Epidermal melanocyte (primary cell): ENCODE data around the gene GRIK4.
A peak's percentile ranks its signal among the peaks of the same experiment; 100 is the strongest.
"Not testable (repeated sequence)": the region's sequence is repeated elsewhere in the genome, so short reads cannot be mapped to it uniquely, and the experiment has no call there.

Experiments
- DNase-seq: peaks from one replicate; pipeline ENCODE4 v3.0.0; 2011; ENCODE audit warnings: low spot score; ENCODE audit not compliant: insufficient read length

Gene GRIK4

DNA sequence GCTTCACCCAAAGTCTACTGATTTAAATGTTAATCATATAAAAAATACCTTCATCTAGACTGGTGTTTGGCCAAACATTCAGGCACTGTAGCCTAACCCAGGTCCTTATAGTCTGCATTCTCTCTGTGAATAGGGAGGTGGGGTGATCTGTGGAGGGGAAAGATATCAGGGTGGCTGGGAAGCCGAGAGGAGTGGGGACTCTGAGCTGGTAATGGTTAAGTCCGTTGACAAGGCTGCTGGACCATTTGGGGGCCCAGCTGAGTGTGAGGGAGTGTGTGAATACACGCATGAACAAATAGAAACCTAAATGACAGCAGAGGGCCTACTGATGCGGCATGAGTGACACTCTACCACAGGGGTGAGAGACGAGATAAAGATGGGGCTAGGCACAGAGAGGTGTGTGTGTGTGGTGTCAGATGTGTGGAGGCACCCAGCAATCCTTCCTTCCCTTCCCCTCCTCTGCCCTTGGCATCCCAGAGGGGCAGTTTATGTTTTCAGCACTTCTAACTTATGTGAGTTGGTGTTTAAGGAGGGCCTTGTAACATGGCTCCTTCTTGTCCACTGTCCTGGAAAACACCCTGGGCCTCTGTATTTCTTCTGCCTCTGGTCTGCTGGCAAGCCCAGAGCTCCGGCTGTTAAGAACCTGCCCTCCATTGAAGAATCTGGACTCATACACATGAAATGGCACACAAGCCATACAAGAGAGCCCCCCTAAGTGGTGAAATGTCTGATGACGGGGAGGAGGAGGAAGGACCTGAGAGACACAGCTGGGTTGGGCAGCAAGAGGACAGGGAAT lies 263.2 kb downstream of the GRIK4 start:
- DNase-seq, result no peak

DNA sequence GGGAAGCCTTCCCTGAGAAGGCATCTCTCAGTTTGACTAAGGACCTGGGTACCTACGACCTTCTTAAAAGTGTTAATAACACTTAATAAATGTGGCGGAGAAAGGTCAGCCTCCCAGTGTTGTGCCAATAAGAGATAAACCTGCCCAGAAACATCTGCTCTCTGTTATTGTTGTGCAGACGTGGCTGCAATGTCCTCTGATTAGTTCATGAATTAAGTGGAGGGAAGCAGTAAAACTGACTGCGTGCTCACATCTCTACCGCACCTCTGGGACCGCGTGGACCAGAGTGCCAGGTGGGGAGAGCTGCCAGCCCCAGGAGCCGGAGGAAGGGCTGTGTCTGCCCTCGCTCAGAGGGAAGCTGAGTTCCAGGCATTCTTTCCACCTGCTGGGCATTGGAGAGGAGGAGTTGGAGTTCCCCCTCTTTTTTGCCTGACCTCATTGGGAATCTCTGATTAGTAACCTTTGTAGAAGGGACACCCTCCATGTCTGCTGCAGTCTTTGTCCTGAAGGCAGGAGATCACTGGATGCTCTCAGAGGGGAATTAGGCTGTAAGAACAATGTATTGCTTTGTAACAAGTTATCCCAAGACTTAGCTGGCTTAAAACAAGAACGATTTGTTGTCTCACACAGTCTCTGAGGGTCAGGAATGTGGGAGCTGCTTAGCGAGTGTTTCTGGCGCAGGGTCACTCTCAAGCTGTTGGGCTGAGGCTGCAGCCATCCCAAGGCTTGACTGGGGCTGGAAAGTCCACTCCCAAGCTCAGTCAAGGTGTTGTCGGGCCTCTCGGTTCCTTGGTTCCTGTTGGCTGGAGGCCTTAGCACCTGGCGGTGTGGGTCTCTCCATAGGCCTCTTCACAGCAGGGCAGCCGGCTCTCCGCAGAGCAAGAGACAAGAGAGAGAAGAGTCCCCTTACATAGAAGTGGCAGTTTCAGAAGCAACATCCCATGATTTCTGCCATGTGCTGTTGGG lies 264.7 kb downstream of the GRIK4 start:
- no peak for DNase-seq

DNA sequence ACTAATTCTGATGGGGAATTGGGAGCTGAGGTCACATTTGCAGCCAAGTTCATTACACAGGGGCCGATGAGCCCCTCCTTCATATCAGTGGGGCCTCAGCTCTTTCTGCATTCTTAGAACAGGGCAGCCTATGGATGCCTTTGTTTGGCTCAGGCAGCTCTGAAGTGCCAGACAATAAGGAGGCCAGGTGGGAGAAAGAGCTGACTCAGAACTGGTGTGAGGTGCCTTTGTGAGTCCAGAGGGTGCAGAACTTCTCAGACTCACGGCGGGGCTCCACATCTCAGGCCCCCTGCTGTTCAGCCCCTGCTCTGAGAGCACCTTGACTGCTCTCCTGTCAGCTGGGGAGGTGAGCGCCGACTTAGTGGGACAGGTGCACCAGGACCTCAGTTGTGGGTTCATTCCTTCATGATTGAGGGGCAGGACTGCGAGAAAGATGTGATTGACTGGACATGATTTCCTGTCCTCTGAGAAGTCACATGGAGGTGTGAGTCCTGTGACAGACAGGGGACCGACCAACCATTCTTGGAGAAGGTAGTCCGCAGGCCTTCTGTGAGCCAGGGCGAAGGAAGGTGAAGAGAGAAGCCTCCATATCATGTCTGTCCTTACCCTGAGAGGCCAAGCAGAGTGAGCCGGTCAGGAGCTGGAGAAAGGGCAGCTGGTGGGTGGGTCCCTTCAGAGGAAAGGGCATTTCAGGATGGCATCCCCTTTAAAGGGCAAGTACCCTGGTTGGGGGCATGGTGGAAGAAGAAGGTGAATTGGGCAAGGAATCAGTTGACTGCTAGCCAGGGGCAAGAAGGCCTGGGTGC lies 267.3 kb downstream of the GRIK4 start:
- no peak for DNase-seq

DNA sequence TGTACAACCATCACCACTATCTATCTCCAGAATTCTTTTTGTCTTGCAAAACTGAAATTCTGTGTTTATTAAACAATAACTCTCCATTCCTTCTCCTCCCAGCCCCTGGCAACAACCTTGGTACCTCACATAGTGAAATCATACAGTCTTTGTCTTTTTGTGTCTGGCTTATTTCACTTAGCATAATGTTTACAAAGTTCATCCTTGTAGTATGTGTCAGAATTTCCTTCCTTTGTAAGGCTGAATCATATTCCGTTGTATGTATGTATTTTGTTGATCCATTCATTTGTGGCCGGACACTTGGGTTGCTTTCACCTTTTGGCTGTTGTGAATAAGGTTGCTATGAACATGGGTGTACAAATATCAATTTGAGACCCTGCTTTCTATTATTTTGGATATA lies 268.7 kb downstream of the GRIK4 start:
- no peak for DNase-seq

DNA sequence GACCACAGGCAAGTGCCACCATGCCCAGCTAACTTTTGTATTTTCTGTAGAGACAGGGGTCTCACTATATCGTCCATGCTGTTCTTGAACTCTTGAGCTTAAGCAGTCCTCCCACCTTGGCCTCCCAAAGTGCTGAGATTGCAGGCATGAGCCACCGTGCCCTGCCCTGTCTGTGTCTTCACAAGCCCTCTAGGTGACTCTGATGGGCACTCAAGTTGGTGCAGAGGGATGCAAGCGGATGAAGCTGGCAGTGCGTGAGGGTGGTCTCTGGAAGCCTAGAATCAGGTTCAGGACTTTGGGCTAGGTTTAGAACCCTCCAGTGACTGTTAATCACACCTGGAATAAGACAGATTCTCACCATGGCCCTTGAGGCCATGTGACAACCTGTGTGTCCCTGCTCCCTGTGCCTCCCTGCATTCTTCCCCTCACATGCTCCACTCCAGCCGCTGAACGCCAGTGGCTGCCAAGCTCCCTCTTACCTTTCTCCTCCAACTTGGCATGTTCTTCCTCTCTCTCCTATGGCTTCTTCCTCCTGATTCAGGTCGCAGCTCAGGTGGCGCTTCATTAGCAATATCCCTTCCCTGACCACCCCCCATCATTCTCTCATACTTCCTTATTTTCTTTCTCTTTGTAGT lies 270.1 kb downstream of the GRIK4 start:
- no peak for DNase-seq

DNA sequence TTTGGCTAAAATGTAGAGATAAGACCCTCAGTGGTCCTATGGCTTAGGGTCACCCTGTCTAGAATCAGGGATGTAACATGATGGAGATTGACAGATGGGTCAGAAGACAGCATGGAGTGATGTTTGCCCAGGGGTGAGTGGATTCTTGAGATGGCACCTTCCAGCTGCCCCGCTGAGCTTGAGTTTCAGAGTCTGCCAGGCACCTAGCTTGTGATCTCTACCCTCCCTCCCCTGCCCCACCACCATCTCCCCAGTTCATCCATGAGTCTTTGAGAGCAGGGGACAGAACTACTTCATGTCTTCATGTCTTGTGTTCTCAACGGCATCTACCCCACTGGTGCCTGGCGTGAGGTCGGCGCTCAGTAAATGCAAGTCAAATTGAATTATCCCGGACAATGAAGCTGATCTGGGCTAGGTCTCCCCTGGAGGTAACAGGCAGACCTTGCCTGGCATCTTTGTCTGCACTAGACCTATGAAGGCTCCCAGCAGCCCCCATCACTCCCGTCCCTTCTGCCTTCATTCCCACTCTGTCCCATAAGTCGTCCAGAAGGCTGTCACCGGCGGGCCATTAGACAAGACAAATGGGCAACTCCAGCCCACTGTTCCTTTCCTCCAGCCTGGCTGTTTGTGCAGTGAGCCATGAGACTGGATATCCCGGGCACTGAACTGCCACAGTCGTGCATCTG lies 273.2 kb downstream of the GRIK4 start:
- no peak for DNase-seq

DNA sequence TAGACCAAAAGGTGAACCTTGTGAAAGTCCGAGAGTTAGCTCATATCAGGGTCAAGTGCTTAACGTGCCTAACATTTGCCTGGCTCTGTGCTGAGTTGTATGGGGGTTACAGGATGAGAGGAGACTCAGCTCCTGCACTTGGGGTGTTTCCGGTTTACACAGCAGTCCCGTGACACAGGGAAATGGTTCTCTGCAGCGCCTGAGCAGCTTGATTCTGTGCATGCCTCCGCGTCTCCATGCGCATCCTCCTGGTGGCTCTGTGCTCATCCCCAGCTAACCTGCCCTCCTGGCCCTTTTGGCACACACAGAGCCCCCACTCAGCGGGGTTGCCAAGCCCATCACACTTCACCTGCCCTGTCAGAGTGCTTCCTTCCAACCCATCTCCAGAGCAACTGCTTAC lies 274.0 kb downstream of the GRIK4 start:
- DNase-seq, result no peak

DNA sequence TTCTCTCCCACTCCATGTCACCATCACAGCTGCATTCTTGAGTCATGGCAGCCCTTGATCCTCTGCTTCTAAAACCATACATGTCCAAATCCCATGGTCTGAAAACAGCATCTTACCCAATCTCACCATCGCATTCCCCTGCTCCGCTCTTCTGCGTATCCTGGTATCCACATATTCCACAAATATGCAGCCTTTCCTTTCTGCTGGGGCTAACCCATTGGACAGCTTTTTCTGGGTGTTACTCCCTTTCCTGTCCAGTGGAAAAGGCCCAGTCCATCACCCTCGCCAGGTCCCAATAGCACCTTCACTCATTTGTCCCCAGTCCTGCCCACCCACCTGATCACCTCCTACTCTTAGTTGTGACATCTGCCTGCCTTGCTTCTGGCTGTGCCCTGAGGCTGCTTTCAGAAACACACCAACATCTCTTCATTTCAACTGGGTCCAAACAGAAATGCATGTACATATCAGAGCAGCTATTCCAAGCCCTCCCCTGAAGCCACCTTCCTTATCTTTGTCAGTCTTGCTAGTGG lies 274.7 kb downstream of the GRIK4 start:
- DNase-seq, result no peak

DNA sequence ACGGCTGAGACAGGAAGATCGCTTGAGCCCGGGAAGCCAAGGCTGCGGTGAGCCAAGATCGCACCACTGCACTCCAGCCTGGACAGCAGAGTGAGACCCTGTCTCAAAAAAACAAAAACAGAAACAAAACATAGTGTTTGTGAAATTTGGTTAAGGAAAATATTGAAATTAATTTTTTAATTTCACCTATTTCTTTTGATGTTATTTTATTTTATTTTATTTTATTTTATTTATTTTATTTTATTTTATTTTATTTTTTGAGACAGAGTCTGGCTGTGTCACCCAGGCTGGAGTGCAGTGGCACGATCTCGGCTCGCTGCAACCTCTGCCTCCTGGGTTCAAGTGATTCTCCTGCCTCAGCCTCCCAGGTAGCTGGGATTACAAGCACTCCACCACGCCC lies 275.7 kb downstream of the GRIK4 start:
- not testable (repeated sequence) for DNase-seq

DNA sequence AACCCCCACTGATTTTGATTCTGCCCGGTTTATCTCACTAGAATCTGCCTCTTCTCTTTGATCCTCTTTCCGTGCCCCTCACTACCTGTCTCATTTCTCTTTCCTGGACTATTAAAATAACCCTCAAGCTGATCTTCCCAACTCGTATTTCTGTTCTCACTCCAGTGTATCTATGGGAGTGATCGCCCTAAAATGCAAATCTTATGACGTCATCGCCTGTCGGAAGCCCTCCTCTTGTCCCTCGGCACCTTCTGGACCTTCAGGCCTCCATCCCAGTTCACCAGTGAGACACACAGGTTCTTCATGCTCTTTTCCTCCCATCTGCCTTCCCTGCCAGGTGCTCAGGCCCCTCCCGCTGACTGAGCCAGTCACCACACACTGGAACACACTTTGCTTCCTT lies 277.8 kb downstream of the GRIK4 start:
- no peak for DNase-seq

DNA sequence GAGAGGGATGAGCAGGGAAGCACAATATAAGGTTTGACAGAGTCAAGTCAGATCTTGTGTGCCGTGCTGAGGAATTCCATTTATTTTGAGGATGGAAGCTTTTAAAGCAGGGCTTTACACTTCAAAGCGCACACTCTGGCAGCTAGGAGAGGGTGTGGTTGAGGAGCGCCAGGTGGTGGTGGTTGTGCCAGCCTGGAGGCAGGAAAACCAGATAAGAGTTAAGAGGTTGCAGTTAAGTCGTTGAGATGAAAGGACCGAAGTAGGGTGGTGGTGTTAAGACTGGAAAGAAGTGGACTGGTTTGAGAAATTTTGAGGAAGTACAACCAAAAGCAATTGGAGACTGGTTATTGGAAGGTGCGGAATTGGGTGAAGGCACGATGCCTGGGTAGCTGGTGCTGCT lies 280.8 kb downstream of the GRIK4 start:
- no peak for DNase-seq

DNA sequence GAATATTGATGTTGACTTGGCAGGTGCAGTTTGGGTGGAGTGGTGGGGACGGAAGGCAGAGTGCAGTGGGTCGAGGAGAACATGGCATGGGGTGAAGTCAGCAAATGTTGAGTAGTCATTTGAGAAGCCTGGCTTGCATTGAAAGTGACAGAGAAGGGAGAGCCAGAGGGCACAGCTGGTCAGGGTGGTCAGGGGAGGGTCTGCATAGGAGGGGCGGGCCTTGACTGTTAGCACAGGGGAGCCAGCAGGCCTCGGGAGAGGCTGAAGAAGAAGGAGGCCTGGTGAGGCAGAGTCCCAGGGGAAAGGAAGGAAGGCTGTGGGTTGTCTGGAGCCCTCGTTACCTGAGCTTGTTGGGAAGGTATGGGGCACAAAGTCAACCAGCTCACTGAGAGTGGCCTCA lies 281.6 kb downstream of the GRIK4 start:
- no peak for DNase-seq

DNA sequence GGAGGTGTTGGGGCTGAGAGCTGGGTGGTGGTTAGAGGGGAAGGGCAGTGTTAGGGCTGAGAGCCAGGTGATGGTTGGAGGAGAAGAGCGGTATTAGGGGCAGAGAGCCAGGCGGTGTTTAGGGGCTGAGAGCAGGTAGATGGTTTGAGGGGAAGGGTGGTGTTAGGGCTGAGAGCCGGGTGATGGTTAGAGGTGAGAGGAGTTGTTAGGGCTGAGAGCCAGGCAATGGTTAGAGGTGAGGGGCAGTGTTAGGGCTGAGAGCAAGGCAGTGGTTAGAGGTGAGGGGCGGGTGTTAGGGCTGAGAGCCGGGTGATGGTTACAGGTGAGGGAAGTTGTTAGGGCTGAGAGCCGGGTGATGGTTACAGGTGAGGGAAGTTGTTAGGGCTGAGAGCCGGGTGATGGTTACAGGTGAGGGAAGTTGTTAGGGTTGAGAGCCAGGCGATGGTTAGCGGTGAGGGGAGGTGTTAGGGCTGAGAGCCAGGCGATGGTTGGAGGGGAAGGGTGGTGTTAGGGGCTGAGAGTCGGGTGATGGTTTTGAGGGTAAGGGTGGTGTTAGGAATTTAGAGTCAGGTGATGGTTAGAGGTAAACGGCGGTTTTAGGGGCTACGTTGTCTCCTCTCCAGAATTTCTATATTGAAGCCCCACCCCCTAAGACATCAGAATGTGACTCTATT lies 282.4 kb downstream of the GRIK4 start:
- no peak for DNase-seq

DNA sequence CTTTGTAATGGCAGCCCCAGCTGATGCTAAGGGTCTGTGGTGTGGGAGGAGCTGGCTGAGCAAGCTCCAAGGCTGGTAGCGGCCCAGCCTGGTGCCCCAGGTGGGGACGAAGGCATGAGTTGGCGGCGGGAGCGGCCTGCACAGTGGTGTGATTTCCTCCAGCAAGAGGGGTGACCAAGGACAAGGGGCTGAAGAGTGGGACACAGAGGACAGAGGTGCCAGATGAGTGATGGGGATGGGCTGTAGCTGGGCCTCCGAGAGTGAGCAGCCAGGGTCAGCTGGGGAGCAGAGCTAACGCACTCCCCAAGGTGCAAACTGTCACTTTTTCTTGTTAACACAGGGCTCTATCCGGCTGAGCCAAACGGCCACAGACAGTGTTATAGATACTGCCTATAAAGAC lies 283.2 kb downstream of the GRIK4 start:
- DNase-seq, result no peak

DNA sequence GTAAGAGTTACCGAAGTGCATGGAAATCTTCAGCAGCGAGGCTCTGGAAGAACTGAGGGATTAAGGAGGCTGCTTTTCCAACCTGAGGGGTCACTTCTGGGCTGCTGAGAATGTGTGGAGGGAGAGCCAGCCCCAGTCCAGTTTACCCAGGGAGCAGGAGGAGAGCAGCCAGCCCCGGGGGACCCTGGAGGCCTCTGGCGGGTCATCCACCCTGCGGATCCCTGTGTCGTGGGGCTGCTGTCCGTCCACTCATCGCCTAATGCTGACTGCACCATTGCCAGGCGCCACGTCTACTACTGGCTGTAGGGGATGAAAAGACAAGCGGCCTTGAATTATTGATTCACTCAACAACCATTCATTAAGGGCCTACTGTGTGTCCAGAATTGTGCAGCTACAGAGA lies 283.6 kb downstream of the GRIK4 start:
- DNase-seq, result no peak

DNA sequence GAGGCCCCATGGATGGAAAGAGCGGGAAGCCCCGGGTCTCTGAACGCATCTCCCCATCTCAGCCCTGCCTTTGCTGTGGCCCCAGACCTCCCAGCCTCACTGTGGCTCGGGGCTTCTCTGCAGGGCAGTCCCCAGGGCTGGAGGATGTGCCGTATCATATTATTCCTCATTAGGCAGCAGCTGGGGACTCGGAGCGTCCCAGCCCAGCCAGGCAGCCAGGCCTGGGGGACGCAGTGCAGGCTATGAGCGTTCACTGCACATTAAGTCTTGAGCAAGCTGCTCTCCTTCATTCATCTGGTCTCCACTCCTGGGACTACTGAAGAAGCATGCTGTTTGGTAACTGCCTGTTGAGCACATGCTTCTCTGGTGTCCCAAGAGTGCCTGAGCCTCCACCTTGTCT lies 285.6 kb downstream of the GRIK4 start:
- DNase-seq, result no peak

DNA sequence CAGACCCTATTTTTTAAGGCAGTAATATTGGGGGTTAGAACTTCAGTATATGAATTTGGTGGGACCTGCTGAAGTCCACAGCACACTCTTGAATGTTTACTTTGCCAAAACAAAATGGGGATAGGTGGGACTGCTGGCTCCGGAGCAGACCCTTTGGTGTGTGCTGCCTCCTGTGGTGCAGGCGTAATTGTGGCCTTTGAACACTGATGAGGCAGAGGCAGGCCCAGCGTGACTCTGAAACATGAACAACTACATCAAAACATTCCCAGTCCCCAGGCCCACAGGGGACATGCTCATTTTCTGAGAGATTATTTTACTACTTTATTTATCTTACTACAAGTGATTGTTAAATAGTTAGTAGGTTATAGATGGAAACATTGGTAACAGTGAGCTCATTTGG lies 287.3 kb downstream of the GRIK4 start:
- no peak for DNase-seq

DNA sequence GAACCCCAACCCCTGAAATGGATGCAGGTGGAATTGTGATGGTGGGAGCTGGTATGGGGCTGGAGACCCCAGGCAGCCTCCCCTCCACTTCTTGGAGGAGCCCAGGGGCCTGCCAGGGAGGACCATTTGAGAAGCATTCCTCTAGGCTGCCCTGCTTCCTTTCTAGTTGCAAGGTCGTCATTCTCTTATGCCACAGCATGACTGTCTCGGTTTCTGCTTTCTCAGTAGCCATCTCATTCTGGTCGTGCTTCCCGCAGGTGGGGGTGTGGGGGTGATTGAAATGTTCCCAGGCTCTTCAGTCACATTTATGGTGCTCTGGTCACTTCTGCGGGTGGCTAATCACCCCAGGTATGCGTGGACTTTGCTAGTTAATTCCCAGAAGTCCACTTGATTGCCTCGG lies 288.7 kb downstream of the GRIK4 start:
- no peak for DNase-seq

DNA sequence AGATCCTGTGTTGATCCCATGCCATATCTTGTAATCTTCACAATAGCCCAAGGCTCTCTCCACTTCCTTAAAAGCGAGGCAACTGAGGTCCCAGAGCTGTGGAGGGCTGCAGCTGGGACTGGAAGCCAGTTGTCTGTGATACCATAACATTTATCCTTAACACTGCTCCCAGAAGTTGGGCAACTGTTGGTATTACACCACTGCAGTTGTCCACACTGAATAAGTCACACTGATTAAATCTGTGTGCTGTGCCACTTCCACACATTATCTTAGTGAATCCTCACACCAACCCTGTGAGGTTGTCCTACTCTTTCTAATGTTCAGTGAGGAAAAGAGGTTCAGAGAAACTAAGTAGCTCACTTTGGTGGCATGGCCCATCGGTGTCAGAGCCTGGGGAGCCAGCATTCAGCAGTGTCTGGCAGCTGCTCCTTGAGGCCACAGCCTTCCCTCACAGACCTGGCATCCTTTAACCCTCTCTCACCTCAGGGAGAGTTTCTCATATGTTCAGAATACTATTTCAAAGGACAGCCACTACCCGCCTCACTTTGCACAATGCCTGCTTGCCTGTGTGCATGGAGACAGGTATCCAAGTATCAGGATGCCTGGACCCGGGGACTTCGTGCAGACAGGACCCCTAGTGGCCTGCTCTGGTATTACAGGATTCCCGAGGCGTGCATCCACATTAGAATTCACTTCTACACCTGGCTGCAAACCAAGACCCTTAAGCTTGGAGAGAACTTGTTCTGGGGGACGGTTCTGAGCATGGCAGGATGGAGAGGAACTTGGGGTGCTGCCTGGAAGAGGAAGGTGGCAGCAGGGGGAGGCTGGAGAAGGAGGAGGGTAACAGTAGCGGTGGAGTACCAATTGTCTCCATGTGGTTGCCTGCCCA lies 290.5 kb downstream of the GRIK4 start:
- DNase-seq, result peak; percentile 63
